GM13977 (cell line): ENCODE results near the gene LRGUK.
A peak's percentile ranks its signal among the peaks of the same experiment; 100 is the strongest.

Source experiments
- DNase-seq: peaks from one replicate; pipeline ENCODE4 v3.0.0; 2012; ENCODE audit warnings: low spot score
- CTCF ChIP-seq: IDR thresholded peaks from 2 replicates; pipeline ENCODE4 v1.5.1; 2012; ENCODE audit warnings: mild to moderate bottlenecking, control low read depth; ENCODE audit not compliant: insufficient read depth; ENCODE audit errors: extremely low read depth, missing control alignments
- in situ Hi-C: fragments of 300-500 bp; cut with MboI; formaldehyde crosslinking; loops from one replicate; pipeline ENCODE4 v1.12.0; 2022; ENCODE audit warnings: low sequenced_read_pairs, low pct_unique_long_range_greater_than_20kb, mixed read lengths, inconsistent platforms; ENCODE audit not compliant: unreplicated experiment

Gene LRGUK

GRCh38 chr7:134104166-134104565 lies 23.0 kb upstream of the LRGUK start:
- in situ Hi-C loops = no loop called here
- TF ChIP-seq CTCF = no peak
- no peak for DNase-seq

GRCh38 chr7:134105841-134106240 lies 21.3 kb upstream of the LRGUK start:
- no peak for TF ChIP-seq CTCF
- in situ Hi-C loops = no loop called here
- no peak for DNase-seq

GRCh38 chr7:134108802-134109201 lies 18.3 kb upstream of the LRGUK start:
- peak; percentile 6 for TF ChIP-seq CTCF
- in situ Hi-C loops = no loop called here
- no peak for DNase-seq

- DNase-seq = no peak
- in situ Hi-C loops = no loop called here
- no peak for TF ChIP-seq CTCF
These were observed 13.5 kb upstream of the LRGUK start for GRCh38 chr7:134113655-134114054.

- DNase-seq = no peak
- in situ Hi-C loops = no loop called here
- TF ChIP-seq CTCF = no peak
These were observed 12.1 kb upstream of the LRGUK start for GRCh38 chr7:134114992-134115391.

GRCh38 chr7:134120405-134120804 lies 6.7 kb upstream of the LRGUK start:
- no peak for TF ChIP-seq CTCF
- no peak for DNase-seq
- in situ Hi-C loops = no loop called here

GRCh38 chr7:134121632-134122139 lies 5.5 kb upstream of the LRGUK start:
- no peak for TF ChIP-seq CTCF
- no peak for DNase-seq
- in situ Hi-C loops = no loop called here
